ENCODE data around the gene NUDT15.
"Not testable (repeated sequence)": the region's sequence is repeated elsewhere in the genome, so short reads cannot be mapped to it uniquely, and the experiment has no call there.

Gene NUDT15

GRCh38 chr13:48001999-48002398 is 35.5 kb upstream of the NUDT15 start:
- DNase-seq = peak; percentile 48 to 60
- not testable (repeated sequence) for H3K4me2 ChIP-seq (ENCODE audit: low read length); H4K12ac ChIP-seq (ENCODE audit: low read depth, low read length); H2AFZ ChIP-seq (ENCODE audit: insufficient read depth, low read length, poor library complexity); H4K91ac ChIP-seq (ENCODE audit: low read depth, low read length); H2AK5ac ChIP-seq (ENCODE audit: low read length); H3K79me1 ChIP-seq (ENCODE audit: low read length); H3K4me3 ChIP-seq (ENCODE audit: low read depth, low read length); H3K18ac ChIP-seq (ENCODE audit: low read length); H3K4me1 ChIP-seq (ENCODE audit: control insufficient read depth in 1 of 2, insufficient read depth in 2 of 2, low read length in 2 of 2); H2BK120ac ChIP-seq (ENCODE audit: insufficient read depth, low read length, poor library complexity); H3K79me2 ChIP-seq (ENCODE audit: control insufficient read depth, insufficient read depth, low read length, poor library complexity); H3K27me3 ChIP-seq (ENCODE audit: insufficient read depth, low read length); H2BK5ac ChIP-seq (ENCODE audit: low read depth, low read length, poor library complexity); H3K9ac ChIP-seq (ENCODE audit: low read length); H2BK12ac ChIP-seq (ENCODE audit: low read length); H3K27ac ChIP-seq (ENCODE audit: low read depth, low read length); H3K36me3 ChIP-seq (ENCODE audit: control insufficient read depth in 1 of 2, insufficient read depth in 2 of 2, low read length in 2 of 2); H3K23ac ChIP-seq (ENCODE audit: low read length); H3K14ac ChIP-seq (ENCODE audit: low read length); H3K4ac ChIP-seq (ENCODE audit: low read depth, low read length); H4K8ac ChIP-seq (ENCODE audit: low read depth, low read length); H3K9me3 ChIP-seq (ENCODE audit: insufficient read depth, low read depth, low read length)
- no CpG with 5 or more reads among the region's 5 CpGs for WGBS (ENCODE audit: extremely low coverage, insufficient coverage, insufficient read length)

- no peak overlapping the region for H2AFZ ChIP-seq (ENCODE audit: insufficient read depth, low read length, poor library complexity)
- H3K36me3 ChIP-seq (ENCODE audit: control insufficient read depth in 1 of 2, insufficient read depth in 2 of 2, low read length in 2 of 2) = no peaks in the 10 kb centered on the region
- no peak overlapping the region for H4K12ac ChIP-seq (ENCODE audit: low read depth, low read length)
- H3K4me1 ChIP-seq (ENCODE audit: control insufficient read depth in 1 of 2, insufficient read depth in 2 of 2, low read length in 2 of 2) = peaks cover 5 to 9% of the 10 kb centered on the region in 2 experiments
- H3K4ac ChIP-seq (ENCODE audit: low read depth, low read length) = no peak overlapping the region
- H4K91ac ChIP-seq (ENCODE audit: low read depth, low read length) = no peak overlapping the region
- H2BK120ac ChIP-seq (ENCODE audit: insufficient read depth, low read length, poor library complexity) = no peak overlapping the region
- H3K4me3 ChIP-seq (ENCODE audit: low read depth, low read length) = no peak overlapping the region
- H3K9me3 ChIP-seq (ENCODE audit: insufficient read depth, low read depth, low read length) = no peaks in the 10 kb centered on the region
- H2BK5ac ChIP-seq (ENCODE audit: low read depth, low read length, poor library complexity) = no peak overlapping the region
- WGBS (ENCODE audit: extremely low coverage, insufficient coverage, insufficient read length) = no CpG with 5 or more reads among the region's 2 CpGs
- no peak overlapping the region for H3K4me2 ChIP-seq (ENCODE audit: low read length)
- H3K27me3 ChIP-seq (ENCODE audit: insufficient read depth, low read length) = no peaks in the 10 kb centered on the region
- no peak overlapping the region for H2AK5ac ChIP-seq (ENCODE audit: low read length)
- no peak overlapping the region for H3K18ac ChIP-seq (ENCODE audit: low read length)
- no peak overlapping the region for H4K8ac ChIP-seq (ENCODE audit: low read depth, low read length)
- no peak overlapping the region for H3K9ac ChIP-seq (ENCODE audit: low read length)
- no peak overlapping the region for H3K14ac ChIP-seq (ENCODE audit: low read length)
- H3K79me2 ChIP-seq (ENCODE audit: control insufficient read depth, insufficient read depth, low read length, poor library complexity) = peaks cover 6% of the 10 kb centered on the region
- H3K79me1 ChIP-seq (ENCODE audit: low read length) = peaks cover 5% of the 10 kb centered on the region
- no peak for DNase-seq
- no peak overlapping the region for H2BK12ac ChIP-seq (ENCODE audit: low read length)
- no peak overlapping the region for H3K23ac ChIP-seq (ENCODE audit: low read length)
- no peak overlapping the region for H3K27ac ChIP-seq (ENCODE audit: low read depth, low read length)
These were observed 33.3 kb upstream of the NUDT15 start for GRCh38 chr13:48004201-48004600.

GRCh38 chr13:48006396-48006795 is 31.1 kb upstream of the NUDT15 start:
- no CpG with 5 or more reads among the region's 1 CpG for WGBS (ENCODE audit: extremely low coverage, insufficient coverage, insufficient read length)
- H4K12ac ChIP-seq (ENCODE audit: low read depth, low read length) = no peak overlapping the region
- no peak overlapping the region for H3K23ac ChIP-seq (ENCODE audit: low read length)

GRCh38 chr13:48009284-48009683 is 28.2 kb upstream of the NUDT15 start:
- no CpG with 5 or more reads among the region's 1 CpG for WGBS (ENCODE audit: extremely low coverage, insufficient coverage, insufficient read length)

More at GRCh38 chr13:48006396-48006795, 31.1 kb upstream of the NUDT15 start:
- H2AFZ ChIP-seq (ENCODE audit: insufficient read depth, low read length, poor library complexity) = no peak overlapping the region
- no peaks in the 10 kb centered on the region for H3K9me3 ChIP-seq (ENCODE audit: insufficient read depth, low read depth, low read length)
- H2BK12ac ChIP-seq (ENCODE audit: low read length) = no peak overlapping the region
- no peak overlapping the region for H3K4me3 ChIP-seq (ENCODE audit: low read depth, low read length)
- H3K4me2 ChIP-seq (ENCODE audit: low read length) = no peak overlapping the region
- no peaks in the 10 kb centered on the region for H3K36me3 ChIP-seq (ENCODE audit: control insufficient read depth in 1 of 2, insufficient read depth in 2 of 2, low read length in 2 of 2)
- no peak overlapping the region for H2AK5ac ChIP-seq (ENCODE audit: low read length)
- H3K9ac ChIP-seq (ENCODE audit: low read length) = no peak overlapping the region
- no peak overlapping the region for H2BK120ac ChIP-seq (ENCODE audit: insufficient read depth, low read length, poor library complexity)
- no peaks in the 10 kb centered on the region for H3K79me2 ChIP-seq (ENCODE audit: control insufficient read depth, insufficient read depth, low read length, poor library complexity)
- no peak overlapping the region for H3K4ac ChIP-seq (ENCODE audit: low read depth, low read length)
- no peak for DNase-seq
- H2BK5ac ChIP-seq (ENCODE audit: low read depth, low read length, poor library complexity) = no peak overlapping the region
- no peak overlapping the region for H3K27ac ChIP-seq (ENCODE audit: low read depth, low read length)
- H4K8ac ChIP-seq (ENCODE audit: low read depth, low read length) = no peak overlapping the region
- H3K27me3 ChIP-seq (ENCODE audit: insufficient read depth, low read length) = no peaks in the 10 kb centered on the region
- no peak overlapping the region for H4K91ac ChIP-seq (ENCODE audit: low read depth, low read length)
- no peaks in the 10 kb centered on the region for H3K79me1 ChIP-seq (ENCODE audit: low read length)
- no peak overlapping the region for H3K14ac ChIP-seq (ENCODE audit: low read length)
- peaks cover 5 to 10% of the 10 kb centered on the region in 2 experiments for H3K4me1 ChIP-seq (ENCODE audit: control insufficient read depth in 1 of 2, insufficient read depth in 2 of 2, low read length in 2 of 2)
- no peak overlapping the region for H3K18ac ChIP-seq (ENCODE audit: low read length)

More at GRCh38 chr13:48009284-48009683, 28.2 kb upstream of the NUDT15 start:
- Histone ChIP-seq H3K9ac (ENCODE audit: low read length) (no peak overlapping the region), H2BK120ac (ENCODE audit: insufficient read depth, low read length, poor library complexity) (no peak overlapping the region), H3K4me1 (ENCODE audit: control insufficient read depth in 1 of 2, insufficient read depth in 2 of 2, low read length in 2 of 2) (peaks cover 0 to 7% of the 10 kb centered on the region in 2 experiments), H3K27ac (ENCODE audit: low read depth, low read length) (no peak overlapping the region), H2AFZ (ENCODE audit: insufficient read depth, low read length, poor library complexity) (no peak overlapping the region), H2BK12ac (ENCODE audit: low read length) (no peak overlapping the region), H3K36me3 (ENCODE audit: control insufficient read depth in 1 of 2, insufficient read depth in 2 of 2, low read length in 2 of 2) (no peaks in the 10 kb centered on the region), H3K14ac (ENCODE audit: low read length) (no peak overlapping the region), H2BK5ac (ENCODE audit: low read depth, low read length, poor library complexity) (no peak overlapping the region), H3K4me2 (ENCODE audit: low read length) (no peak overlapping the region), H3K4me3 (ENCODE audit: low read depth, low read length) (no peak overlapping the region), H2AK5ac (ENCODE audit: low read length) (no peak overlapping the region), H4K8ac (ENCODE audit: low read depth, low read length) (no peak overlapping the region), H4K91ac (ENCODE audit: low read depth, low read length) (no peak overlapping the region), H3K18ac (ENCODE audit: low read length) (no peak overlapping the region), H3K9me3 (ENCODE audit: insufficient read depth, low read depth, low read length) (no peaks in the 10 kb centered on the region), H3K23ac (ENCODE audit: low read length) (no peak overlapping the region), H3K27me3 (ENCODE audit: insufficient read depth, low read length) (no peaks in the 10 kb centered on the region), H4K12ac (ENCODE audit: low read depth, low read length) (no peak overlapping the region), H3K79me1 (ENCODE audit: low read length) (no peaks in the 10 kb centered on the region), H3K4ac (ENCODE audit: low read depth, low read length) (no peak overlapping the region), H3K79me2 (ENCODE audit: control insufficient read depth, insufficient read depth, low read length, poor library complexity) (no peaks in the 10 kb centered on the region)
- DNase-seq = peak; percentile 38 to 76

All from trophoblast cell (in vitro differentiated cells and primary cell).